Cardiac muscle cell (in vitro differentiated cells and primary cell): ENCODE results near the gene MAST4. TPM values are rescaled to one million over a fixed set of nuclear protein-coding genes. Genes with fewer than 3 reads are reported as not detected.

Source experiments
- DNase-seq, 2 donors: peaks; one replicate each; pipeline versions ENCODE4 v3.0.0 to v3.0.0-alpha.2; 2010 to 2017; ENCODE audit warnings: low read depth in 1 of 2, low spot score in 1 of 2
- H3K27ac ChIP-seq: fragments of 200-600 bp; sonication (generic); 2 replicates; pipeline ENCODE4 v1.5.1; 2016
- H3K27me3 ChIP-seq: fragments of 200-600 bp; sonication (generic); 2 replicates; pipeline ENCODE4 v1.6.0; 2016; ENCODE audit warnings: control low read depth
- H3K36me3 ChIP-seq: fragments of 200-600 bp; sonication (generic); 2 replicates; pipeline ENCODE4 v1.5.1; 2016; ENCODE audit warnings: control low read depth
- H3K4me1 ChIP-seq: fragments of 200-600 bp; sonication (generic); 2 replicates; pipeline ENCODE4 v1.8.1; 2017; ENCODE audit warnings: low read depth, mild to moderate bottlenecking, mixed run types
- H3K4me3 ChIP-seq: fragments of 200-600 bp; sonication (generic); 2 replicates; pipeline ENCODE4 v1.5.1; 2016; ENCODE audit warnings: mild to moderate bottlenecking
- H3K9me3 ChIP-seq: fragments of 200-600 bp; sonication (generic); 2 replicates; pipeline ENCODE4 v1.5.1; 2017; ENCODE audit warnings: low read depth, mild to moderate bottlenecking, control low read depth
- polyA plus RNA-seq: library from polyadenylated mRNA; unstranded; fragments of >200 nt; fragmentation: Nextera tagmentation; extraction: Ambion mirVana; gene quantifications from 2 replicates; pipeline ENCODE4 v1.2.1, GENCODE V29; 2016
- total RNA-seq: library from RNA; depleted of rRNA; stranded (reverse); fragments of >200 nt; gene quantifications from 2 replicates; pipeline ENCODE4 v1.2.3, GENCODE V29; 2016
- TF ChIP-seq, protein P1 (sequence below): IDR thresholded peaks from 2 replicates; pipeline ENCODE4 v1.5.1; 2012; ENCODE audit warnings: low read depth, mild to moderate bottlenecking, low read length

The MAST4 gene
- total RNA-seq (30.8 and 58.0 TPM in 2 replicates), polyA plus RNA-seq (33.1 and 42.7 TPM in 2 replicates)

DNA sequence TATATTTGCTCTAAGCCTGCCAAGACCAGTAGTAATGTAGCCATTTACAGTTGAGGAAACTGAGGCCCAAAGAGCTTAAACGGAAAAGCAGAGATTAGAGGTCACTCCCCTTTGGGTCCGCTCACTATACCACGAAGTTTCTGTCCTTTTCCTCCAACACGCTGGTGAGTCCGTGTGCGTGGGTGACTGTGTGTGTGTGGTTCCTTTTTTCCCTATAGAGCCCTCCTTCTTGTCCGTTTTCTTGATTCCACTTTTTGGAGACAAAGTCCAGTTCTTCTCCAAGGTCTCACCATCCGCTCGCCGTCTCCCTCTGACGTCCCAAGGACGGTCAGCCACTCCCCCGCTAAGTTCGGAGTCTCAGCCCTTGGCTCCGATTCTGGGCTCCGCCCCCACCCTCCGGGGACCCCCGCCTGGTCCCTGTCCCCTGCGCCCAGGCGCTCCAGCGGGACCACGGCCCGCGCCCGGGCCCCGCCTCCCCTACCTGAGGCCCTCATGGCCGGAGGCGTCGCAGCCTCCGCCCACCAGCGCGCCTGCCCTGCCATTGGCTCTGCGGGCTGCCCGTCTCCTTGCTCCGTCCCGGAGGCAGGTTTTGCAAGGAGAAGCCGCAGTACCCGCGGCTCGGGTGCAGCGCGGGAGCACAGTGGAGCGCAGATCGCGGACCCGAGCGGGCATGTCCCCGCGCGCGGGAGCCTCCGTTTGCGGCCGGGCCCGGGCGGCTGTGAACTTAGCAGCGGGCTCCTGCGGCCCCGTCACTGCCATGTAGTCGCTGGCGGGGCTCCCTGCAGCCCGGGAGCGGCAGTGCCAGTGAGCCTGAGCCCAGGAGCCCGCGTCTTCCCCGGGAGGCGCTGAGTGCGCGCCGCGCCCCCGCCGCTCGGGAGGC is at the start of gene MAST4:
MAST4 (plus strand) TSS at position 638 of the 880 bp plus-strand sequence. CDS start 263 bp downstream, outside the sequence.
- TF ChIP-seq, protein P1, sequence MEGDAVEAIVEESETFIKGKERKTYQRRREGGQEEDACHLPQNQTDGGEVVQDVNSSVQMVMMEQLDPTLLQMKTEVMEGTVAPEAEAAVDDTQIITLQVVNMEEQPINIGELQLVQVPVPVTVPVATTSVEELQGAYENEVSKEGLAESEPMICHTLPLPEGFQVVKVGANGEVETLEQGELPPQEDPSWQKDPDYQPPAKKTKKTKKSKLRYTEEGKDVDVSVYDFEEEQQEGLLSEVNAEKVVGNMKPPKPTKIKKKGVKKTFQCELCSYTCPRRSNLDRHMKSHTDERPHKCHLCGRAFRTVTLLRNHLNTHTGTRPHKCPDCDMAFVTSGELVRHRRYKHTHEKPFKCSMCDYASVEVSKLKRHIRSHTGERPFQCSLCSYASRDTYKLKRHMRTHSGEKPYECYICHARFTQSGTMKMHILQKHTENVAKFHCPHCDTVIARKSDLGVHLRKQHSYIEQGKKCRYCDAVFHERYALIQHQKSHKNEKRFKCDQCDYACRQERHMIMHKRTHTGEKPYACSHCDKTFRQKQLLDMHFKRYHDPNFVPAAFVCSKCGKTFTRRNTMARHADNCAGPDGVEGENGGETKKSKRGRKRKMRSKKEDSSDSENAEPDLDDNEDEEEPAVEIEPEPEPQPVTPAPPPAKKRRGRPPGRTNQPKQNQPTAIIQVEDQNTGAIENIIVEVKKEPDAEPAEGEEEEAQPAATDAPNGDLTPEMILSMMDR = no peak
- no peak within 1 kb of the TSS for H3K27ac ChIP-seq
- no peaks in the 10 kb centered on the region for H3K4me1 ChIP-seq
- H3K4me3 ChIP-seq = peak within 1 kb of the TSS; percentile 59
- H3K36me3 ChIP-seq = no peaks in the 10 kb centered on the region
- H3K9me3 ChIP-seq = no peaks in the 10 kb centered on the region
- H3K27me3 ChIP-seq = peaks cover 60% of the 10 kb centered on the region
- DNase-seq = peak; percentile 92 to 93

DNA sequence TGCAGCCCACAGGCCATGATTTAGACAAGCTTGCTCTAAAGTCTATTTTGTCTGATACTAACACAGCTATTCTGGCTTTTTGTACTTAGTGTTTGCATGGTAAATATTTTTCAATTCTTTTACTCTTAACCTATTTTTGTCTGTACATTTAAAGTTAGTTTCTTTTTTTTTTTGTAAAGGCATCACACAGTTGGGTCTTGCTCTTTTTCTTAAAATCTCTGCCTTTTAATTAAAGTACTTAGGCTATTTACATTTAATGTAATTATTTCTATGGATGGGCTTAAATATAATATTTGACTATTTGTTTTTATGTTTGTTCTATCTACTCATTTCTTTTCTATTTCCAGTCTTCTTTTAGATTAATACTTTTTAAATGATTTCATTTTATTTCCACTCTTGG is 49.7 kb upstream of the MAST4 start:
- Histone ChIP-seq H3K36me3 (no peaks in the 10 kb centered on the region), H3K4me1 (no peaks in the 10 kb centered on the region), H3K27me3 (no peaks in the 10 kb centered on the region), H3K4me3 (no peak overlapping the region), H3K27ac (no peak overlapping the region), H3K9me3 (no peaks in the 10 kb centered on the region)
- no peak for DNase-seq
- TF ChIP-seq, protein P1 = no peak

DNA sequence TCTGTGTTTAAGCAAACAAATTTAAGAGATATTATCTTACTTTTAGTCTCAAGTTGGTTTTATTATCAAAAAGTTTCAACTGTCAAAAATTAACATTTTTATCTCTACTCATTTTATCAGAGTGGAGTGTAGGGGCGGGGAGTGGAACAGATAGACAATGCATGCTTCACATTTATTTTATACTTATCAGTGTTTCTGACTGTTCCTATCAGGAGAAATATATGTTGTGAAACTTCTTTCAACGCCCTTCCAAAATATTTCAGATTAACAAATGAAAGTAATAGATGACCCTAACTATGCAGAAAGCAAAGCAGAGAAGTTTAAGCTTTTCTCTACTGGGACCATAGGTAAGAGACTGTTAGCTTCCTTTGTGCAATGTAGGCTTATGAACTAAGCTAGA is 44.9 kb upstream of the MAST4 start:
- DNase-seq = no peak
- TF ChIP-seq, protein P1 = no peak
- Histone ChIP-seq H3K4me3 (no peak overlapping the region), H3K27me3 (no peaks in the 10 kb centered on the region), H3K4me1 (no peaks in the 10 kb centered on the region), H3K36me3 (no peaks in the 10 kb centered on the region), H3K27ac (no peak overlapping the region), H3K9me3 (no peaks in the 10 kb centered on the region)

DNA sequence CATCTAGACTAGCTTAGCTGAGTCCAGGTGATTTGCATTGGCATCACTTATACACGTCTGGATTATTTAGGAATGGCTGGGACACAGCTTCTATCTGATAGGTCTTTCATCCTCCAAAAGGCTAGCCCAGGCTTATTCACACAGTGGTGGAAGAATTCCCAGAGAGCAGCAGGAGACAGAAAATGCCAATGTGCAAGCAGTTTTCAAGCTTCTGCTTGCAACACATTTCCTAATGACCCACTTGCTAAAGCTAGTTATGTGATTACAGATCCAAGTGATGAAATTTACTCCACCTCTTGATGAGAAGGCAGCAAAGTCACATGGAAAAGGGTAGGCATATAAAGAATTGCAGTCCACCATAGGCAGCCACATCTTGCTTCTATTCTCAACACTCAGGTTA is 44.2 kb upstream of the MAST4 start:
- TF ChIP-seq, protein P1 = no peak
- DNase-seq = peak in 1 of 2 donors; percentile 76
- Histone ChIP-seq H3K9me3 (no peaks in the 10 kb centered on the region), H3K27me3 (no peaks in the 10 kb centered on the region), H3K4me3 (no peak overlapping the region), H3K4me1 (no peaks in the 10 kb centered on the region), H3K27ac (no peak overlapping the region), H3K36me3 (no peaks in the 10 kb centered on the region)

DNA sequence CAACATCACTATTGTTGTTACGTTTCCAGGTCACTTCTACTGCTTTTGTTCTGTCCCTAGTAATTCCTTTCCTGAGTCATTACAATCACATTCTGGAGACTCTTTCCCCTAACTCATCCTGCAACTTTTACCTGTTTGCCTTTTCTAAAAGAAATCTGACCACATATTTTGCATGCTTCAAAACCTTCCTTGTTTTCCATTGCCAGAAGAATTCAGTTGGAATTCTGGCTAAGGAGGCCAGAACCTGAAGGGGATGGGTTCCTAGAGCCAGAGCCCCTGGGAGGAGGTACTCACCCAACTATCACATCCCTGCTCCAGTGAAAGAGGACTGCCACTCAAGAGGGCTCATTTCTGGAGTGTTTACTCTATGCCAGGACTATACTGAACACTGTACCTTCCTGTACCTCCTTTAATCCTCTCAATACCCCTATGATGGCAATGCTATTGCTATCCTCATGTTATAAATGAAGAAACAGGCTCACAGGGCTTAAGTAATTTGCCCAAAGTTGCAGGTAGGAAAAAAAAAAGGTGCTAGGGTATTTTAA is 42.8 kb upstream of the MAST4 start:
- Histone ChIP-seq H3K36me3 (no peaks in the 10 kb centered on the region), H3K4me3 (no peak overlapping the region), H3K27ac (no peak overlapping the region), H3K4me1 (no peaks in the 10 kb centered on the region), H3K27me3 (no peaks in the 10 kb centered on the region), H3K9me3 (no peaks in the 10 kb centered on the region)
- DNase-seq = no peak
- TF ChIP-seq, protein P1 = no peak
